H9 (cell line): ENCODE measurements around the gene PHLDA2. TPM values are rescaled to one million over a fixed set of nuclear protein-coding genes. Genes with fewer than 3 reads are reported as not detected.

Source experiments
- DNase-seq: peaks from one replicate; pipeline ENCODE4 v3.0.0-alpha.2; 2017
- H2AFZ ChIP-seq: one replicate; pipeline ENCODE4 v1.6.1; 2013; ENCODE audit warnings: mild to moderate bottlenecking, low read length, control low read depth, moderate library complexity
- H2AK5ac ChIP-seq: 2 replicates; pipeline ENCODE4 v1.6.1; 2013; ENCODE audit warnings: low read length, control low read depth, mixed read lengths; ENCODE audit not compliant: insufficient read length
- H2BK120ac ChIP-seq: one replicate; pipeline ENCODE4 v1.6.1; 2013; ENCODE audit warnings: low read depth, mild to moderate bottlenecking, low read length, control low read depth, inconsistent platforms; ENCODE audit not compliant: poor library complexity, severe bottlenecking
- H2BK12ac ChIP-seq: 2 replicates; pipeline ENCODE4 v1.6.1; 2013; ENCODE audit warnings: low read length, control low read depth, mixed read lengths, low read depth; ENCODE audit not compliant: insufficient read length
- H2BK15ac ChIP-seq: 2 replicates; pipeline ENCODE4 v1.6.1; 2013; ENCODE audit warnings: low read depth, low read length, control low read depth
- H2BK20ac ChIP-seq: one replicate; pipeline ENCODE4 v1.6.1; 2013; ENCODE audit warnings: low read depth, mild to moderate bottlenecking, low read length, control low read depth, inconsistent platforms; ENCODE audit not compliant: poor library complexity, severe bottlenecking
- H2BK5ac ChIP-seq: 2 replicates; pipeline ENCODE4 v1.6.1; 2013; ENCODE audit warnings: low read length, control low read depth, mixed read lengths; ENCODE audit not compliant: insufficient read length
- H3K14ac ChIP-seq: 2 replicates; pipeline ENCODE4 v1.6.1; 2013; ENCODE audit warnings: low read length, control low read depth; ENCODE audit not compliant: insufficient read depth
- H3K18ac ChIP-seq: 2 replicates; pipeline ENCODE4 v1.6.1; 2013; ENCODE audit warnings: low read depth, mild to moderate bottlenecking, mixed read lengths, low read length, control low read depth; ENCODE audit not compliant: insufficient read length
- H3K23ac ChIP-seq: 2 replicates; pipeline ENCODE4 v1.6.1; 2013; ENCODE audit warnings: low read length, control low read depth, mixed read lengths, low read depth; ENCODE audit not compliant: insufficient read length
- H3K23me2 ChIP-seq: 2 replicates; pipeline ENCODE4 v1.6.1; 2013; ENCODE audit warnings: low read depth, mild to moderate bottlenecking, mixed read lengths, low read length, control low read depth; ENCODE audit not compliant: insufficient read length, poor library complexity, severe bottlenecking
- H3K27ac ChIP-seq: 2 replicates; pipeline ENCODE4 v1.5.1; 2013; ENCODE audit warnings: low read length, control low read depth, mixed read lengths, low read depth; ENCODE audit not compliant: insufficient read length
- H3K27me3 ChIP-seq: 2 replicates; pipeline ENCODE4 v1.6.1; 2013; ENCODE audit warnings: low read length, control low read depth, inconsistent platforms; ENCODE audit not compliant: insufficient read depth
- H3K4ac ChIP-seq: 2 replicates; pipeline ENCODE4 v1.6.1; 2013; ENCODE audit warnings: low read depth, mild to moderate bottlenecking, control low read depth, inconsistent platforms, low read length, moderate library complexity
- H3K4me1 ChIP-seq: 2 replicates; pipeline ENCODE4 v1.6.1; 2013; ENCODE audit warnings: low read length, control low read depth, inconsistent platforms; ENCODE audit not compliant: insufficient read depth
- H3K4me2 ChIP-seq: 2 replicates; pipeline ENCODE4 v1.6.1; 2013; ENCODE audit warnings: low read length, control low read depth, mixed read lengths; ENCODE audit not compliant: insufficient read length, insufficient read depth
- H3K56ac ChIP-seq: 2 replicates; pipeline ENCODE4 v1.6.1; 2013; ENCODE audit warnings: low read depth, mild to moderate bottlenecking, mixed read lengths, low read length, control low read depth; ENCODE audit not compliant: insufficient read length
- H3K79me1 ChIP-seq: 2 replicates; pipeline ENCODE4 v1.6.1; 2013; ENCODE audit warnings: low read depth, mild to moderate bottlenecking, moderate library complexity, low read length, control low read depth, inconsistent platforms; ENCODE audit not compliant: insufficient read depth, poor library complexity, severe bottlenecking
- H3K79me2 ChIP-seq: 2 replicates; pipeline ENCODE4 v1.6.1; 2013; ENCODE audit warnings: low read length, control low read depth, inconsistent platforms; ENCODE audit not compliant: insufficient read depth
- H3K9ac ChIP-seq: 2 replicates; pipeline ENCODE4 v1.6.1; 2013; ENCODE audit warnings: low read length, control low read depth, mixed read lengths; ENCODE audit not compliant: insufficient read length; ENCODE audit errors: extremely low read depth
- H3K9me3 ChIP-seq: one replicate; pipeline ENCODE4 v1.6.1; 2013; ENCODE audit warnings: low read depth, low read length, inconsistent platforms; ENCODE audit not compliant: control insufficient read depth
- H3T11ph ChIP-seq: one replicate; pipeline ENCODE4 v1.6.1; 2013; ENCODE audit warnings: mild to moderate bottlenecking, low read length, control low read depth, inconsistent platforms
- H4K20me1 ChIP-seq: one replicate; pipeline ENCODE4 v1.6.1; 2013; ENCODE audit not compliant: control insufficient read depth, insufficient read length, insufficient read depth
- H4K5ac ChIP-seq: 2 replicates; pipeline ENCODE4 v1.6.1; 2013; ENCODE audit warnings: low read depth, mild to moderate bottlenecking, mixed read lengths, low read length, control low read depth; ENCODE audit not compliant: insufficient read length
- H4K8ac ChIP-seq: replicated peaks from 2 replicates; pipeline ENCODE4 v1.6.1; 2013; ENCODE audit warnings: low read length, control low read depth, mixed read lengths, low read depth; ENCODE audit not compliant: insufficient read length
- H4K91ac ChIP-seq: 2 replicates; pipeline ENCODE4 v1.6.1; 2013; ENCODE audit warnings: low read depth, mild to moderate bottlenecking, moderate library complexity, mixed read lengths, low read length, control low read depth; ENCODE audit not compliant: insufficient read length
- H3K27ac Mint-ChIP-seq, 3 experiments: 2 replicates in 2 of 3; 3 replicates in 1 of 3; pipeline ENCODE4 v1.8.0; 2020 to 2021; ENCODE audit warnings: mixed read lengths in 3 of 3, mild to moderate bottlenecking in 1 of 3, moderate library complexity in 1 of 3
- H3K27me3 Mint-ChIP-seq: 2 replicates; pipeline ENCODE4 v1.8.0; 2021; ENCODE audit warnings: low read depth, mild to moderate bottlenecking, moderate library complexity, mixed read lengths
- H3K36me3 Mint-ChIP-seq, 3 experiments: 2 replicates in 2 of 3; 3 replicates in 1 of 3; pipeline ENCODE4 v1.8.0; 2020 to 2021; ENCODE audit warnings: low read depth in 3 of 3, mixed read lengths in 3 of 3; ENCODE audit not compliant: insufficient read depth in 1 of 3
- H3K4me1 Mint-ChIP-seq, 2 experiments: 2 replicates each; pipeline ENCODE4 v1.8.0; 2020; ENCODE audit warnings: mixed read lengths in 2 of 2
- H3K4me3 Mint-ChIP-seq, 2 experiments: 2 replicates in 1 of 2; 3 replicates in 1 of 2; pipeline ENCODE4 v1.8.0; 2020 to 2021; ENCODE audit warnings: mild to moderate bottlenecking in 2 of 2, mixed read lengths in 2 of 2, moderate library complexity in 1 of 2
- H3K9me3 Mint-ChIP-seq, 2 experiments: 2 replicates in 1 of 2; 3 replicates in 1 of 2; pipeline ENCODE4 v1.8.0; 2020; ENCODE audit warnings: mild to moderate bottlenecking in 2 of 2, mixed read lengths in 2 of 2, moderate library complexity in 1 of 2
- WGBS: extraction: QIAGEN DNeasy Blood & Tissue Kit; methylation state at CpG from one replicate; pipeline ENCODE4 v1.1.7; 2013; ENCODE audit warnings: missing lambda C conversion rate, low lambda C conversion rate, mixed read lengths; ENCODE audit not compliant: insufficient read length; ENCODE audit errors: extremely low coverage; 5-methylcytosine and 5-hydroxymethylcytosine counted together
- total RNA-seq: library from RNA; stranded (reverse); gene quantifications from 2 replicates; pipeline ENCODE4 v1.2.1, GENCODE V29; 2021
- TF ChIP-seq, protein P1 (sequence below): fragments of 200-600 bp; sonication (generic); conservative IDR thresholded peaks from 3 replicates; pipeline ENCODE4 v1.8.0; 2021; ENCODE audit warnings: antibody characterized with exemption, mild to moderate bottlenecking

The PHLDA2 gene
- total RNA-seq, 1 experiment from 2014 or later: 42.8 TPM

DNA sequence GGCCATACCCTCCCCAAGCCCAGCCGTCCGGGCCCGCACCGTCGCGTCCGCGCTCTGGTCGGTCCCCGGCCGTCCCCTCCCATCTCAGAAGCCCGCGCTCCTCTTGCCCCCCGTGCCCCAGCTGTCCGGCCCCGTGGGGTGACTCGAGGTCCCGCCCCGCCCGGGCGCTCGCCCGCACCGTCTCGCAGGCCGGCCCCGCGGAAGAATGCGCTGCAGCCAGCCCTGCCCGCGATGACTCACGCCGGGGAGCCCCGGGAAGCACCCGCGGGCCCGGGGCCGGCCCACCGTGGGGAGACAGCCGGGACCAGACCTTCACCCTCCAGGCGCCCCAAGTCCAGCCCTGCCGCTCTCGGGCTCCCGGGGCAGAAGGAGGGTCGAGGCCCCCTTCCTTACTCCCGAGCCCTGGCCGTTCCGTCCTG, 320 bp upstream of the PHLDA2 start:
- no peak overlapping the region for H4K5ac ChIP-seq
- WGBS: no CpG with 5 or more reads among the region's 48 CpGs
- DNase-seq: no peak
- no peak overlapping the region for H3K18ac ChIP-seq
- no peak overlapping the region for H3T11ph ChIP-seq
- H2BK12ac ChIP-seq: no peak overlapping the region
- H3K23ac ChIP-seq: no peak overlapping the region
- H2AK5ac ChIP-seq: no peak overlapping the region
- no peaks in the 10 kb centered on the region for H3K79me2 ChIP-seq
- H2AFZ ChIP-seq: no peak overlapping the region
- Mint-ChIP-seq H3K4me1 (peaks cover 6 to 8% of the 10 kb centered on the region in 2 experiments), H3K4me3 (peak overlapping the region; percentile 79 to 80), H3K27ac (no peak overlapping the region), H3K9me3 (peaks cover 0 to 2% of the 10 kb centered on the region in 2 experiments; a peak in 3 of 5 replicates), H3K36me3 (peaks cover 0 to 5% (median 0%) of the 10 kb centered on the region in 3 experiments; a peak in 1 of 7 replicates), H3K27me3 (peaks cover 37% of the 10 kb centered on the region)
- no peak overlapping the region for H2BK120ac ChIP-seq
- no peaks in the 10 kb centered on the region for H4K20me1 ChIP-seq
- H3K9ac ChIP-seq: no peak overlapping the region
- H2BK15ac ChIP-seq: no peak overlapping the region
- peaks cover 10% of the 10 kb centered on the region for H3K23me2 ChIP-seq
- no peak overlapping the region for H3K4ac ChIP-seq
- no peaks in the 10 kb centered on the region for H3K9me3 ChIP-seq
- no peaks in the 10 kb centered on the region for H3K4me1 ChIP-seq
- H3K4me2 ChIP-seq: peak overlapping the region; percentile 66
- no peak overlapping the region for H4K91ac ChIP-seq
- H3K27me3 ChIP-seq: peaks cover 18% of the 10 kb centered on the region; the same call in 1 of the 2 replicates
- peak overlapping the region; percentile 31; the same call in 1 of the 2 replicates for H3K14ac ChIP-seq
- no peaks in the 10 kb centered on the region for H3K79me1 ChIP-seq
- no peak overlapping the region for H2BK20ac ChIP-seq
- H3K27ac ChIP-seq: no peak overlapping the region
- no peak overlapping the region for H2BK5ac ChIP-seq
- no peak overlapping the region for H4K8ac ChIP-seq
- no peak overlapping the region for H3K56ac ChIP-seq
- TF ChIP-seq, protein P1, sequence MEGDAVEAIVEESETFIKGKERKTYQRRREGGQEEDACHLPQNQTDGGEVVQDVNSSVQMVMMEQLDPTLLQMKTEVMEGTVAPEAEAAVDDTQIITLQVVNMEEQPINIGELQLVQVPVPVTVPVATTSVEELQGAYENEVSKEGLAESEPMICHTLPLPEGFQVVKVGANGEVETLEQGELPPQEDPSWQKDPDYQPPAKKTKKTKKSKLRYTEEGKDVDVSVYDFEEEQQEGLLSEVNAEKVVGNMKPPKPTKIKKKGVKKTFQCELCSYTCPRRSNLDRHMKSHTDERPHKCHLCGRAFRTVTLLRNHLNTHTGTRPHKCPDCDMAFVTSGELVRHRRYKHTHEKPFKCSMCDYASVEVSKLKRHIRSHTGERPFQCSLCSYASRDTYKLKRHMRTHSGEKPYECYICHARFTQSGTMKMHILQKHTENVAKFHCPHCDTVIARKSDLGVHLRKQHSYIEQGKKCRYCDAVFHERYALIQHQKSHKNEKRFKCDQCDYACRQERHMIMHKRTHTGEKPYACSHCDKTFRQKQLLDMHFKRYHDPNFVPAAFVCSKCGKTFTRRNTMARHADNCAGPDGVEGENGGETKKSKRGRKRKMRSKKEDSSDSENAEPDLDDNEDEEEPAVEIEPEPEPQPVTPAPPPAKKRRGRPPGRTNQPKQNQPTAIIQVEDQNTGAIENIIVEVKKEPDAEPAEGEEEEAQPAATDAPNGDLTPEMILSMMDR: no peak
